ENCODE measurements around the gene BCAP31.
"Not testable (repeated sequence)": the region's sequence is repeated elsewhere in the genome, so short reads cannot be mapped to it uniquely, and the experiment has no call there.

Gene BCAP31

DNA sequence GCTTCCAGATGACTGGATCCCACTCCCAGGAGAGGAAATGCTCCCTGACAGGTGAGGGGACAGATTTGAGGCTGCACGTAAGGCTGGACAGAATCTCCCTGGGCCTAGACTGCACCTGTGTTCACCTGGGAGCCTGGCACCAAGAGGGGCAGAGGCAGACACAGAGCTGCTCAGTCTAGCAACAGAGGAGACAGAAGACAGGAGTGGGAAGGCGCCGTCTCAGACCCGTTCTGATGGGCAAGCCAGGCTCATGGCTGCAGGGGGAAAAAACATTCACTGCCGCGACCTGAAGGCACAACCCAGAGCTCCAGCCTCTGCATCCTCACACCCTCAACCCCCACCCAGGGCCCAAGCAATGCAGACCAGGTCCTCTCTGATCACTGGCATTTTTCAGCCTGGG lies 16.8 kb downstream of the BCAP31 start:
- no peak for DNase-seq

DNA sequence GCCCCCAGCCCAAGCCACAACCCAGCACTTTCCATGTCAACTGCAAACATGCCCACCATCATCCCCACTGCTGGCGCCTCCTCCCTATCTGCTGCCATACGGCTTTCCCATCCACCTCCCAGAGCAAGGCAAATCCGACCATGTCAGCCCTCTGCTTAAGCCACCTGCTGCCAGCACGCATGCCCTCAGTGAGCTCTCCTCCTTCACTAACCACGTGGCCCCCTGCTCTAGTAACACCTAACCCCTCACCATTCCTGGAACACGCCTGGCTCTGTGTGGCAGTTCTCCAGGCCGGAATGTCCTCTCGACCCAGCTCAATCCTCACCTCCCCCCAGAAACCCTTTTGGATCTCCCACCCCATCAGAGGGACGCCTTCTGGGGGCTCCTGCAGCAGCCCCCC lies 17.4 kb downstream of the BCAP31 start:
- DNase-seq, result no peak

DNA sequence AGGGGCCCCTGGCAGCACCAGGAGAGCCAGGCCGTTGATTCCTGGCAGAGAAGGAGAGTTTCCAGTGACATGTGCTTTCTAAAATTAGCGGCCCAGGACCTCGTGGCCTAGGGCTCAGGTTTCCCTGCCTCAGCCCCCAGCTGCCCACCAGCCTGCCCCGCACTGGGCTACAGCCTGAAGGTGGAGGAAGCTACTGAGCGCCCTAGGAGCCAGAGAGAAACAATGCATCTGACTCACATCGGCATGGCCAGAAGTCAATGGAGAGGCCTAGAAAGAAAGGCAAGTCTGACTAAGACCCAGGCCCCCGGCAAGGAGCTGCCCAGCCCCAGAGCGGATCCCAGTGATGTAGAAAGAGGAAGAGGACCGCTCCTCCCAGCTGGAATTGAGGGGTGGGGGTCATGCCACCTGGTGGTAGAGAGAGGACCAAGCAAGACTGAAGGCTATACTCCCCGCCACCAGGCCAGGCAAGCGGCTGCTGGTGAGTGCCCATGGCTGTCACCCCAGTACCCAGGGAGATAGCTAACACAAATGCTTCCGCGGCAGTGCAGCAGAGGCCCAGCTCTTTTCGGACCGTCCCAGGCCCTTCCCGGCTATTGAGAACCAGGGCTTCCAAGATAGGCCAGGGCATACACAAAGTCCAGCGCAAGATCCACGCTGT lies 18.7 kb downstream of the BCAP31 start:
- DNase-seq, result not testable (repeated sequence)

DNA sequence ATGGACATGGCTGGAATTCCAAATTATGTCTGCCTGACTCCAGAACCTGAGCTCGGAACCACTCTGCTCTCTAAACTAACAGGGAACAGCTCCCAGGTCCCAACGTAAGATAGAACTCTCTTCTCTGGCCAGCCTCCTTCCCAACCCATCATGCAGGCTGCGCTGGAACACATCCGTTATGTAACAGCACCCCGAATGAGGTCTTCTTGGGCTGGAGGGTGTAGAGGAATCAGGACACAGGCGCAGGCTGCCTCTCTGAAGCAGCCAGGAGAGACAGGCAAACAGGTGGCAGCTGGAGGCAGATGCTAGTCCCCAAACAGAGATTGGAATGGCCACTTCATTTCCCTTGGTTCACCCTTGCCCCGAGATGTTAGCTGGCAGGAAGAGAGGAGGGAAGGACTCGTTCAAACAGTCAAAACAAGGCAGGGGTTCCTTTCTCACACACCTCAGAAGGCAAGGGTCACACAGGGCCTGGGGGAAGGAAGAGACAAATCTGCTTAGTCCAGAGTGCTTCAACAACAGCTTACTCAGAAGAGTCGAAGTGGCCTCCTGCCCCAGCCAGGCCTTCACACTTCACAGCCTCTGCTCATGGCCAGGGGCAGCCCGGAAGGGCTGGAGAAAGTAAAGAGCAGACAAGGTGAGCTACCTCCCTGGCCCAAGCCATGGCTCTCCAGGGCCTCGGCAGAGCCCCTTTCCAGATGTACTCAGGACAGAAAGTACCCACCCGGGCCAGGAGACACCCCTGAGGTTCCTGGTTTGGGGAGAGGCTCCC lies 19.4 kb downstream of the BCAP31 start:
- DNase-seq, result not testable (repeated sequence)

DNA sequence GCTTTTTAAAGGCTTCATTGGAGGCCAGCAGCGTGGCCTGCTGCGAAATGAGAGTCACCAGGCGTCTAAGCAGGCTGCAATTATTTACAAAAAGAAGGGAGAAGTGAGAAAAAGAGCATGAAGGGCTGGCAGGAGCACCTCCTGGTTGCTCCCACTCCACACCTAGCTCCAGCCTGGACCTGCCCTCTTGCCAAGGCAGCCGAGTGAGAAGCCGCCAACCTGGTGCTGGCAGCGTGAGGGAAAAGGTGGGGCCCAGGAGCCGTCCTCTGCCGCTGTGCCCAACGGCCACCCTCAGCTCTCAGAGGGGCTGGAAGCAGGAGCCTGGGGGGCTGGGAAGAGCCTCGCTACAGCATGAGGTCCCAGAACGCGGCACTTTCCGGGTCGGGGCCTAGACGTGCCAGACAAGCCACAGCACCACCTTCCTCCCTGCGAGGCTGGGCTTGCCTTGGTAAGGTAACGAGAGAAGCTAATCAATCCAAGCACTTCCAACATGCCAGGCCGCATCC lies 20.1 kb downstream of the BCAP31 start:
- DNase-seq, result no peak

DNA sequence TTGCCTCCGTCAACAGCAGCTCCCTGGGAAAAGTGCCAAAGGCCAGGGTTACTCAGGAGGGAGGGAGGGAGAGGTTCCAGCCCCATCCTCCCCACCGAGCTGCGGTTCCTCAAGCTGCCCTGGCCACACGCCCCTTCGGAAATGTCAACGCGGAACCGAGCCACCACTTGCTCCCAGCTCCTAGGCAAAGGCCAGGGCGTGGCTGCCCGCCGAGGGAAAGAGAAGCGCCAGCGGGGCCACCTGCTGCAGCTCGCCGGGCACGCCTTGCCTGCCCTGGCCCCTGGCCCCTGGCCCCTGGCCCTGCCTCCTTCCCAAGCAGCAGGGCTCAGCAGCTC lies 21.2 kb downstream of the BCAP31 start:
- DNase-seq, result no peak

DNA sequence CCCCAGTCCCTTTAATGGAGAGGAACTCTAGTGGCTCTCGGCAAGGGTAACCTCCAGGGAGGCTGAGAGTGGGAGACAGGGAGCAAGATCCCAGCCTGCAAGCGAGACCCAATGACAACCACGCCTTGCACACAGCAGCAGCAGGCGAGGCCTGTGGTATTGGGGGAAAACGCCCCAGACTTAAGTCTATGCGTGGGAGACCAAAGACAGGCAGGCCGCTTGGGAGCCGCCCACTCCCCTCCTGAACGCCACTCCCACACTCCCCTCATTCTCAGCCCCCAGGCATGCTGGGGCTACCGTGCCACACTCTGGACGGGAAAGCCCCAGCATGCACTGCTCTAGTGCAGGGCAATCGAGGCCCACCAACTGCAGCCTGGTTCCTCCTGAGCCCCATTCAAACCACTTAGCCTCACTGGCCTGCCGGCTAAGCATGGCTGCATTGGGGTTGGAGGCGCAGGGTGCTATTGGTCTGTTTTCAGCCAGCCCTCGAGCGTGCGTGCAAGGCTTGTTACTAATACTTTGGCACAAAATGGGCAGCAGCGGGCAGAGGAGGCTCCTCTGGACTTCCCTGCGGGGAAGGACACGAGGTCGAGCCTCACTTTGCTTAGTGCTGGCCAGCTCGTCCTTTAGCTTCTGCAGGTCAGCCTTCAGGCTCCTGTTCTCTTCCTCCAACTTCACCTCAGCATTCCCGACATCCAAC lies 21.7 kb downstream of the BCAP31 start:
- DNase-seq, result no peak

DNA sequence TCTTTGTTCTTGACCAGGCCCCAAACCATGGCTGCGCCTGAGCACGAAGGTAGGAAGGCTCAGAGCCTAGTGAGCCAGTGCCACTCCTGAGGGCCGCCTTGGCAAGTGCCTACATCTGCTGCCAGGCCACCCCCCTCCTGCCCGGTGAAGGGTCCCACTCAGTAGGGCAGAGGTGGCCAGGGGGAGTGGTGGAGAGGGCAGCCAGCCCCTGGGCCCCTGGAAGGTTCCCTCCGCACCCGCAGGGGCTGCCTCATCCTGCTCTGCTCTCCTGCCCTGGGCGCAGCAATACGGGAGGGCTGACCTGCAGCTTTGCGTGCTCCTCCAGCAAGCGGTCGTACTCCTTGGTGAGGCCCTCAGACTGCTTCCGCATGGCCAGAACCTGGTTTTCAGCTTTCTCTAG lies 22.5 kb downstream of the BCAP31 start:
- no peak for DNase-seq

DNA sequence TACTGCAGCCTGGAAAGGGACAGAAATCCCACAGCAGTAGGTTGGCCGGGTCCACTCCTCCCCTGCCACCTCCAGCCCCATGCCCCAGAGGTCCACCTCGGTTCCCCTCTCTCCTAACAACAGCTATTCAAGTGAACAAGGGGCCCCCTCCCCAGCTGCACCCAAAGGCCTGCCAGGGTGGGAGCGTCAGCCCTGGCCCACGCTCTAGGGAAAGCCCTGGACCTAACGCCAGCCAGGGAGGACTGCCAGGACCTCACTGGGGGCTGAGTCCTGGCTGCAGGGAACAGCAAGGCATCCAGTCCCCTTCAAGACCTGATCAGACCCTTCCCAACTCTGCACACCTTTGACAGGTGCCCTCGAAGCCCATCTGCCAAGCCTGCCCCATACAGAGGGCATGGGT lies 23.2 kb downstream of the BCAP31 start:
- DNase-seq, result no peak

DNA sequence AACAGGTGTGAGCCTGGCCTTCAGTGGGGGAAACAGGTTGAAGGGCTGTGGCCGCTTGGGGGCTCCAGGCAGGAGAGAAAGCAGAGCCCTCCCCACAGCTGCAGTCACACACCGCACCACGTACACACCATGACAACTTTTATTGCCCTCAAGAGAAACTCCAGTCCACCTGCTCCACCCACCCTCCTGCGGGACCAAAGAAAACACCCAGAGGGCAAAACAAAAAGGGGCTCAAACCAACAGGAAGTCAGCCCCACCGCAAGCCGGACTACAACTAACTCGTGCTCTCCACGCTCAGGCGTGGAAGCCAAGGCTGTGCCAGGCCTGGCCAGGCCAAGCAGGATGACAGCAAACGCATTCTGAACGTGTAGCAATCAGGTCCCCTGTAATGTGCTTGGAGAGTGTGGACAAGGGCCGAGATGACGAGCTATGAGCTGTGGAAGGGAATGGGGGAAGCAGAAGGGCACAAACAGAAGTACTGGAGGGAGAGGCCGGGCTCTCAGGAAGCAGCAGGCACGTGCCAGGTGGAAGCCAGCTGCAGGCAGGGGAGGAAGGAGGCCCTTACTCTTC lies 23.7 kb downstream of the BCAP31 start:
- DNase-seq, result no peak

DNA sequence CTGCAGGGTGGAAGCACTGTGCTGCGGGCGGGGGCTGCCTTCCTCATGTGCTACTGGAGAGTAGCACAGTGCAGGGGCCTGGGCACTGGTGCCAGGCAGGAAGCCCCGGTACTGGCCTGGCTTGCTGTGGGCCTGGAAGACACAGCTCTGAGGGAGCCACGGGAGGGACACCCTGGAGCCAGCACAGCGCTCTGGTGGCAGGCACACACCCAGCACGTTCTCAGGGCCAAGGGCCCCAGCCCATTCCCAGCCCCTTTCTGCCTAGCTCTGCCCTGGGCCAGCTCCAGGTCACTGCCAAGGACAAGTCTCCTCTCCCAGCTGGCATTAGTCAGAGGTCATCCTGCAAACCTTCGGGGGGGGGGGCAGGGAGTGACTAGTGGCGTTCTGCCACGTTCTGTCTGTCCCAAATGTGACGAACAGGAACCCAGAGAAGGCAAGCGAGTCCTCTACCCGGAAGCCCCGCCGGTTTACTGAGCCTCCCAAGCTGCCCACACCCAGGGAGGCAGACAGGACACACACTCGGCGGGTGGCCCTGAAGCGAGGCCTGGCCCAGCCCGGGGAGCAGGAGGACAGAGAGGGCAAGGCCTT lies 24.3 kb downstream of the BCAP31 start:
- DNase-seq, result not testable (repeated sequence)

DNA sequence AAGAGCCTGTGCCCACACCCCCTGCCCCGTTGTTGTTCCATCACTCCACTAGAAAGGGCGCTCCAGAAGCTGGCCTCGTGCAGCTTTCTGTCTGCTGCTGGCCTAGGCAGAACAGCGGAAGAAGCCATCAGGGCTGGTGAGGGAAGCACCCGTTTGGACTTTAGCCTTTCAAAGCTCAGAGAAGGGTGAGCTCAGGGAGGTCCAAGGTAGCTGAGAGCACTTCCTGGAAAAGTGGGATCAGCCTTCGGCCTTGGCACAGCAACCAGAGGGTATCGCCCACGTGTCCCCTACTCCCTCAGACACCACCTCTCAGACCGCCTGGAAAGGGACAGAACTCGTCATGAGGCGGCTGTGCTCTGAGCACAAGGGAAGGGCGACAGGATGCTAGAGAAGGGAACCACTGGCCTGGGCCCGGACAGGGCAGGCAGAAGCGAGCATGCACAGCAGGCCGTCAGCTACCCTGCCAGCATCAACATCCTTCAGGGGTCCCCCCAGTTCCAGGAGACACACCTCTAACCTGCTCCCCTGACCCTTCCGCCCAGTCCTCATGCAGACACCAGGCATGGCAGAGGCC lies 24.9 kb downstream of the BCAP31 start:
- DNase-seq, result not testable (repeated sequence)

DNA sequence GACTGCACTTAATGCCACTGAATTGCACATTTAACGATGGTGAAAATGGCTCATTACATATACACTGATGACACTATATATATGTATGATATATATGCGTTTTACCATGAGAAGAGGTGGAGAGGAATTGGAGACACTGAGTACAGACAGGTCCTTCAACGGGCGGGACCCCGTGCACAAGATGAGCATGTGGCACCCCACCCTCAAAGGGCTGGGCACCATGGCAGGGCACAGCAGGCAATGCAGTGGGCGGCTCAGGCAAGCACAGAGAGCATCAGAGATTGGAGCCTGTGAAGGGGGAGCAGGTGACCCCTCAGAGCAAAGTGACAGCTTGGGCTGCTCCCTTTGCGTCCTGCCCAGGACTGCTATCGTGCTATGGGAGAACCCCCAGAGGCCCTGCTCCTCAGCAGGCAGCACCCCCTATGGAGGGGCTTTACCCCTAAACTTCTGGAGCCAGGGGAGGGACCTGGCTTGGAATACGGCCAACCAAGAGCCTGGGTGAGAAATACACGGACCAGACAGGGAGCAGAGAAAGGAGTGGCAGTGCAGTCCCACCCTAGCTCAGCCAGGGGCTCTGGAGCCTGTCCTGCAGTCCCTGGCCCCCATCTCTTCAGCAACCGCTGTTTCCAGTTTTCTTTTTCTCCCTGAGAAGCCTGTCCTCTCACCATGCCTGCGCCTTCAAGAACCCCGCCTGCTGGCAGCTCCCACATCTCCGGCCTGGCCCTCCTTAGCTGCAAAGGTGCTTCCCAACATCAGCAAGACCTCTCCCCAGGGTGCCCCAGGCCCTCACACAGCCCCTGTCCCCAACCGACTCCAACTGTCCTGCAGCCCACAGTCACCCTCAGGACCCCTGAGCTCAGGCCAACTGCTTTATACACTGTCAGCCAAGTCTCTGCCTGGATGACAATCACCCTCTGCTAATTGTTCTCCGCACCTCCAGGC lies 26.0 kb downstream of the BCAP31 start:
- DNase-seq, result no peak

DNA sequence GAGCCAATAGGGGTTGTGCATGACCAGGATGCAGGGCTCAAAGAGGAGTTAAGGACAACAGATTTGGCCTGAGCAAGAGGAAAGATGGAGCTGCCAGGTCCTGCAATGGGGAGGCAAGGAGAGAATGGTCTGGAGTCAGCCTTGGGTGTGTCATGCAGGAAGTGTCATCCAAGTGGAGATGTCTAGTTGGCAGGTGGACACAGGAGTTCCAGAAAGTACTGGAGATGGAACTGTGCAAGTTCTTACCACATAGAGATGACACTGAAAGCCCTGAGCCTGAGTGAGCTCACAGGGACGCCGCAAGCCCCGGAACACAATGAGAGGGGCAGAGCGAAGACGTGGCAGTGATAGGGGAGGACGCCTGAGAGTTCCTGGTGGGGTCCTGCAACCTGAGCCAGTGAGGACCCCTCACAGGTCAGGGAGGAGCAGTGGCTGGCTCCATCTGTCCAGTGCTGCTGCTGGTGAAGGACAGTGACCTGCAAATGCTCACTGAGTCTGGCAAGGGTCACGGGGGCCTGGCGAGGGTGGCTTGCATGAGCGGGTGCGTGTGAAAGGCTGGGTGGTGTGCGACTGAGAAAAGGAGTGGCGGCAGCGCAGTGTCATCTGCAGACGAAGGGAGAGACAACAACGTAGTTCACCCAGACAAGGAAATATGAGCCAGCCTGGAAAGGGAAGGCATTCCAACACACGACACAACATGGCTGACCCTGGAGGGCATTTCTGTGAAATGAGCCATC lies 27.0 kb downstream of the BCAP31 start:
- not testable (repeated sequence) for DNase-seq

DNA sequence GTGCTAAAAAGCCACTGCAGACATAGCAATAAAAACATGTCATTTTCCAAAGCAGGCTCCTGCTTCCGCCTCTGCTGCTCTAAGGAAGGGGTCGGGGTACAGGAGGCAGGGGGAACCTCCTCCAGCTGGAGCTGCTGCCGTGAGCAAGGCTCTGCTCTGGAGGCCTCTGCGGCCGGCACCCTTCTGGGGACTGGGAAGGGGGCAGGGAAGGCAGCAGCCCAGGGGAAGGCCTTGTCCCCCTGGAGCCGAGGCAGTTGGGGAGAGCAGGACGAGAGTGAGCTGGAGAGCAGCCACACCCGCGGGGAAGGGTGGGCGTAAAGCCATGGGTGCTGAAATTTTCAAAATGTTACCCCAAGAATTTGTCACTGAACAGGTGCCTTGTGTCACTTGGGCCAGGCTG lies 27.6 kb downstream of the BCAP31 start:
- DNase-seq, result not testable (repeated sequence)

DNA sequence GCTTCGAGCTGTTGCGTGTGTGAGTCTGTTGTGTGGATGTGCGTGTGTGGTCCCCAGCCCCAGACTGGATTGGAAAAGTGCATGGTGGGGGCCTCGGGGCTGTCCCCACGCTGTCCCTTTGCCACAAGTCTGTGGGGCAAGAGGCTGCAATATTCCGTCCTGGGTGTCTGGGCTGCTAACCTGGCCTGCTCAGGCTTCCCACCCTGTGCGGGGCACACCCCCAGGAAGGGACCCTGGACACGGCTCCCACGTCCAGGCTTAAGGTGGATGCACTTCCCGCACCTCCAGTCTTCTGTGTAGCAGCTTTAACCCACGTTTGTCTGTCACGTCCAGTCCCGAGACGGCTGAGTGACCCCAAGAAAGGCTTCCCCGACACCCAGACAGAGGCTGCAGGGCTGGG lies 28.1 kb downstream of the BCAP31 start:
- no peak for DNase-seq

DNA sequence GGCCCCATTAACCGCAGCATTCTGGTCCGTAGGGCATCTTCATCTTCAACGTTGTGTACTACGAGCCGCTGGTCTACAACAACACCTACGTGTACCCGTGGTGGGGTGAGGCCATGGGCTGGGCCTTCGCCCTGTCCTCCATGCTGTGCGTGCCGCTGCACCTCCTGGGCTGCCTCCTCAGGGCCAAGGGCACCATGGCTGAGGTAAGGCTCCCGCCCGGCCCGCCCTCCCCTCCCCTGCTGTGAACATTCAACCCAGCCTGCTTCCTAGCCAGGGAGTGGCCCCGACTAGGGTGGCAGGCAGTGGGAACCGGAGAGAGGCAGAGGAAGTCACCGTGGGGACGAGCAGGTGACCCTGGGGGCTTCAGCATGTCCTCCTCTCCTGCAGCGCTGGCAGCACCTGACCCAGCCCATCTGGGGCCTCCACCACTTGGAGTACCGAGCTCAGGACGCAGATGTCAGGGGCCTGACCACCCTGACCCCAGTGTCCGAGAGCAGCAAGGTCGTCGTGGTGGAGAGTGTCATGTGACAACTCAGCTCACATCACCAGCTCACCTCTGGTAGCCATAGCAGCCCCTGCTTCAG lies 29.4 kb downstream of the BCAP31 start:
- no peak for DNase-seq

DNA sequence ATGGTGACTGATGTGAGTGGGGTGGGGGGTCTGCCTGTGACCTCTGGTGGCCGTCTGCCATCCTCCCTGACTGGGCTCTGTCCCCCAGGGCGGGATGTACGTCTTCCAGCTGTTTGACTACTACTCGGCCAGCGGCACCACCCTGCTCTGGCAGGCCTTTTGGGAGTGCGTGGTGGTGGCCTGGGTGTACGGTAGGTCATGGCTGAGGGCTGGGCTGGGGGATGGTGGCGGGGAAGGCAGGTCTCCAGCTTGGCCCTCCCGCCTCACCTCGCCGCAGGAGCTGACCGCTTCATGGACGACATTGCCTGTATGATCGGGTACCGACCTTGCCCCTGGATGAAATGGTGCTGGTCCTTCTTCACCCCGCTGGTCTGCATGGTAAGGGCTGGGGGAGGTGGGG lies 29.9 kb downstream of the BCAP31 start:
- DNase-seq, result not testable (repeated sequence)

DNA sequence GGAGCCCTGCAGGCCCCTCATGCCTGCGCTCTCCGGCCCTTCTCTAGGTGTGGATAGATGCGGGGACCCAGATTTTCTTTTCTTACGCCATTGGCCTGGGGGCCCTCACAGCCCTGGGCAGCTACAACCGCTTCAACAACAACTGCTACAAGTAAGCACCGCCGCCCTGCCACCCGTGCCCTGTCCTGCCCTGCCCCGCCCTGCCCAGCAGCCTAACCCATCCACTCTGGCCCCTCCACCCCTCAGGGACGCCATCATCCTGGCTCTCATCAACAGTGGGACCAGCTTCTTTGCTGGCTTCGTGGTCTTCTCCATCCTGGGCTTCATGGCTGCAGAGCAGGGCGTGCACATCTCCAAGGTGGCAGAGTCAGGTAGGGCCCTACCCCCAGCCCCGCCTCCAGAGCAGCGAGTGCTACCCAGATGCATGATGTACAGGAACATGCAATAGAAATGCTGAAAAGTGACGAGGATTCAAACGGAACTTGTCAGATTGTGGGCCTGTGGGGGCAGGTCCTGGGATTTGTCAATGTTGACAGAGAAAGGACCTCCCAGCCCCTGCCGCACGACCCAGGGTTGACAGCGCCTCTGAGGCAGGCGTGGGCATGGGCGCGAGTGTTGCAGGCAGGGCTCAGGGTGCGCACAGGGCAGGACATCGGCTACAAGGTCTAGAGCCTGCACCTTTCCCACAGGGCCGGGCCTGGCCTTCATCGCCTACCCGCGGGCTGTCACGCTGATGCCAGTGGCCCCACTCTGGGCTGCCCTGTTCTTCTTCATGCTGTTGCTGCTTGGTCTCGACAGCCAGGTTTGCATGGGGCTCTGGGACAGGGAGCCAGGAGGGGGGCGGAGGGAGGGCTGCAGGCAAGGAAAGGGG lies 30.7 kb downstream of the BCAP31 start:
- no peak for DNase-seq

Data from right forelimb (tissue), 1 donor.